Measurements from ENCODE around the gene SLC19A1.
"Not testable (repeated sequence)": the region's sequence is repeated elsewhere in the genome, so short reads cannot be mapped to it uniquely, and the experiment has no call there.

Gene SLC19A1

DNA sequence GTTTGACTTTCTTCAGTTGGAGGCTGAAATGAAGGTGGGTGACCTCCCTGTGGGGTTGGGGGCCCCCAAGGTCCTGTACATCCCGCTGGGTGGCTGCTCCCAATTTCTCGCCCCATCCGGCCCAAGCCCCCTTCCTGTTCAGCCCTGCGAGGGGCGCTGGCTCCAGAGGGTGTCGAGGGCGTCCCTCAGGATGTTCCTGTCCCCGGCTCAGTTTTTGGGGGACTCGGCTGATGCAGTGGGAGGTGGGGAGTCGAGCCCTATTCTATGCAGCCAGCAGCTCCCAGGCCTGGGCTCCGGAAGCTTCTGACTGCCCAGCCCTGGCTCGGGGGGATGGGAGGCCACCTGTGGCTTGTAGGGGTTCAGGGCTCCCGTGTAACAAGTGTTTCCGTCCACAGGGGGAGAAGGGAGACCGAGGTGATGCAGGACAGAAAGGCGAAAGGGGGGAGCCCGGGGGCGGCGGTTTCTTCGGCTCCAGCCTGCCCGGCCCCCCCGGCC, 38.2 kb downstream of the SLC19A1 start:
- no peak overlapping the region for H3K4me3 ChIP-seq (ENCODE audit: low read depth, low read length)
- H3K36me3 ChIP-seq (ENCODE audit: control insufficient read depth, insufficient read depth, low read length): no peaks in the 10 kb centered on the region
- H3K27me3 ChIP-seq (ENCODE audit: control insufficient read depth, insufficient read depth, low read length): no peaks in the 10 kb centered on the region
- no peak overlapping the region for H3K27ac ChIP-seq
- TF ChIP-seq, protein P1, sequence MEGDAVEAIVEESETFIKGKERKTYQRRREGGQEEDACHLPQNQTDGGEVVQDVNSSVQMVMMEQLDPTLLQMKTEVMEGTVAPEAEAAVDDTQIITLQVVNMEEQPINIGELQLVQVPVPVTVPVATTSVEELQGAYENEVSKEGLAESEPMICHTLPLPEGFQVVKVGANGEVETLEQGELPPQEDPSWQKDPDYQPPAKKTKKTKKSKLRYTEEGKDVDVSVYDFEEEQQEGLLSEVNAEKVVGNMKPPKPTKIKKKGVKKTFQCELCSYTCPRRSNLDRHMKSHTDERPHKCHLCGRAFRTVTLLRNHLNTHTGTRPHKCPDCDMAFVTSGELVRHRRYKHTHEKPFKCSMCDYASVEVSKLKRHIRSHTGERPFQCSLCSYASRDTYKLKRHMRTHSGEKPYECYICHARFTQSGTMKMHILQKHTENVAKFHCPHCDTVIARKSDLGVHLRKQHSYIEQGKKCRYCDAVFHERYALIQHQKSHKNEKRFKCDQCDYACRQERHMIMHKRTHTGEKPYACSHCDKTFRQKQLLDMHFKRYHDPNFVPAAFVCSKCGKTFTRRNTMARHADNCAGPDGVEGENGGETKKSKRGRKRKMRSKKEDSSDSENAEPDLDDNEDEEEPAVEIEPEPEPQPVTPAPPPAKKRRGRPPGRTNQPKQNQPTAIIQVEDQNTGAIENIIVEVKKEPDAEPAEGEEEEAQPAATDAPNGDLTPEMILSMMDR (IDR thresholded peaks at IDR 0.05): no peak
- H3K9me3 ChIP-seq (ENCODE audit: control insufficient read depth, low read length): no peaks in the 10 kb centered on the region
- H2AFZ ChIP-seq: no peak overlapping the region
- H3K4me2 ChIP-seq (ENCODE audit: low read length): no peak overlapping the region
- H3K4me1 ChIP-seq: no peaks in the 10 kb centered on the region
- no peaks in the 10 kb centered on the region for H3K79me2 ChIP-seq
- no peak overlapping the region for H3K9ac ChIP-seq

DNA sequence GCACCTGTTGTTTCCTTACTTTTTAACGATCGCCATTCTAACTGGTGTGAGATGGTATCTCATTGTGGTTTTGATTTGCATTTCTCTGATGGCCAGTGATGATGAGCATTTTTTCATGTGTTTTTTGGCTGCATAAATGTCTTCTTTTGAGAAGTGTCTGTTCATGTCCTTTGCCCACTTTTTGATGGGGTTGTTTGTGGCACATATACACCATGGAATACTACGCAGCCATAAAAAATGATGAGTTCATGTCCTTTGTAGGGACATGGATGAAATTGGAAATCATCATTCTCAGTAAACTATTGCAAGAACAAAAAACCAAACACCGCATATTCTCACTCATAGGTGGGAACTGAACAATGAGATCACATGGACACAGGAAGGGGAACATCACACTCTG, 39.0 kb downstream of the SLC19A1 start:
- not testable (repeated sequence) for H3K36me3 ChIP-seq (ENCODE audit: control insufficient read depth, insufficient read depth, low read length); H3K9me3 ChIP-seq (ENCODE audit: control insufficient read depth, low read length); H3K27ac ChIP-seq; H3K9ac ChIP-seq; H3K4me1 ChIP-seq; H2AFZ ChIP-seq; H3K79me2 ChIP-seq; H3K4me2 ChIP-seq (ENCODE audit: low read length); H3K4me3 ChIP-seq (ENCODE audit: low read depth, low read length); H3K27me3 ChIP-seq (ENCODE audit: control insufficient read depth, insufficient read depth, low read length)

DNA sequence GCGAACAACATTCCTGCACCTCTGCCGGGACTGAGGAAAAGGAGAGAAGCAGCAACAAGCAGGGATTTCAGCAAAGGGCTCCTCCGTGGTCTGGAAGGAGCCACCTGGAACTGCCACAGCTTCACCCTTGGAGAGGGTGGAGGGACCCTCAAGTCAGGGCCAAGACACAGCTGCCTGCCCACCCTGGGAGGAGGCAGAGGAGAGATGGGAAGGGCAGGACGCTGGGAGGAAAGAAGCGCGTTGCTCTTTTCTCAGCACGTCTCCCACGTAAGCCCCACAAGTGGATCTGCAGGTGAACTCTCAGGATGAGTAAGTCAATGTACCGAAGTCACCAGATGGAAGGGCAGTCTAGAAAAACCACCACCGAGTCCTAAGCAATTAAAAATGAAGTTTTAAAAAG, 39.6 kb downstream of the SLC19A1 start:
- H3K79me2 ChIP-seq: no peaks in the 10 kb centered on the region

DNA sequence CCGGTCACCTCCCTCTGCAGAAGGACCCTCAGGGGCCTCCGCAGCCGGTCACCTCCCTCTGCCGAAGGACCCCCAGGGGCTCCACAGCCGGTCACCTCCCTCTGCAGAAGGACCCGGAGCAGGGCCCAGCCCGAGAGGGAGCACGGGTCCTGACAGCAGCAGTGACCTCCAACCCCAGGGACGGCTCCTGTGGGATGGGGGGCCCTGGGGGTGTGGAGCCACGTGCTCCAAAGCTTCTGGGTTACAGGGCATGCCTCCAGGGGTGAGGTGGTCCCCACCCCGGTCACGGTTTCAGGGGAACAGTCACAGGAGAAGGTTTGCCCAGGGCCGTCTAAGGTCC, 40.3 kb downstream of the SLC19A1 start:
- no peaks in the 10 kb centered on the region for H3K79me2 ChIP-seq
- H3K4me1 ChIP-seq: no peaks in the 10 kb centered on the region
- no peak overlapping the region for H3K4me3 ChIP-seq (ENCODE audit: low read depth, low read length)
- TF ChIP-seq, protein P1 (IDR thresholded peaks at IDR 0.05): no peak
- no peak overlapping the region for H3K27ac ChIP-seq
- H3K4me2 ChIP-seq (ENCODE audit: low read length): no peak overlapping the region
- H2AFZ ChIP-seq: no peak overlapping the region
- no peak overlapping the region for H3K9ac ChIP-seq
- no peaks in the 10 kb centered on the region for H3K36me3 ChIP-seq (ENCODE audit: control insufficient read depth, insufficient read depth, low read length)
- no peaks in the 10 kb centered on the region for H3K27me3 ChIP-seq (ENCODE audit: control insufficient read depth, insufficient read depth, low read length)
- H3K9me3 ChIP-seq (ENCODE audit: control insufficient read depth, low read length): no peaks in the 10 kb centered on the region

More for the DNA sequence above, 39.6 kb downstream of the SLC19A1 start:
- no peaks in the 10 kb centered on the region for H3K9me3 ChIP-seq (ENCODE audit: control insufficient read depth, low read length)
- no peaks in the 10 kb centered on the region for H3K4me1 ChIP-seq
- H3K27me3 ChIP-seq (ENCODE audit: control insufficient read depth, insufficient read depth, low read length): no peaks in the 10 kb centered on the region
- TF ChIP-seq, protein P1 (IDR thresholded peaks at IDR 0.05): no peak
- H2AFZ ChIP-seq: no peak overlapping the region
- no peak overlapping the region for H3K4me3 ChIP-seq (ENCODE audit: low read depth, low read length)
- H3K27ac ChIP-seq: no peak overlapping the region
- no peaks in the 10 kb centered on the region for H3K36me3 ChIP-seq (ENCODE audit: control insufficient read depth, insufficient read depth, low read length)
- no peak overlapping the region for H3K4me2 ChIP-seq (ENCODE audit: low read length)
- H3K9ac ChIP-seq: no peak overlapping the region

DNA sequence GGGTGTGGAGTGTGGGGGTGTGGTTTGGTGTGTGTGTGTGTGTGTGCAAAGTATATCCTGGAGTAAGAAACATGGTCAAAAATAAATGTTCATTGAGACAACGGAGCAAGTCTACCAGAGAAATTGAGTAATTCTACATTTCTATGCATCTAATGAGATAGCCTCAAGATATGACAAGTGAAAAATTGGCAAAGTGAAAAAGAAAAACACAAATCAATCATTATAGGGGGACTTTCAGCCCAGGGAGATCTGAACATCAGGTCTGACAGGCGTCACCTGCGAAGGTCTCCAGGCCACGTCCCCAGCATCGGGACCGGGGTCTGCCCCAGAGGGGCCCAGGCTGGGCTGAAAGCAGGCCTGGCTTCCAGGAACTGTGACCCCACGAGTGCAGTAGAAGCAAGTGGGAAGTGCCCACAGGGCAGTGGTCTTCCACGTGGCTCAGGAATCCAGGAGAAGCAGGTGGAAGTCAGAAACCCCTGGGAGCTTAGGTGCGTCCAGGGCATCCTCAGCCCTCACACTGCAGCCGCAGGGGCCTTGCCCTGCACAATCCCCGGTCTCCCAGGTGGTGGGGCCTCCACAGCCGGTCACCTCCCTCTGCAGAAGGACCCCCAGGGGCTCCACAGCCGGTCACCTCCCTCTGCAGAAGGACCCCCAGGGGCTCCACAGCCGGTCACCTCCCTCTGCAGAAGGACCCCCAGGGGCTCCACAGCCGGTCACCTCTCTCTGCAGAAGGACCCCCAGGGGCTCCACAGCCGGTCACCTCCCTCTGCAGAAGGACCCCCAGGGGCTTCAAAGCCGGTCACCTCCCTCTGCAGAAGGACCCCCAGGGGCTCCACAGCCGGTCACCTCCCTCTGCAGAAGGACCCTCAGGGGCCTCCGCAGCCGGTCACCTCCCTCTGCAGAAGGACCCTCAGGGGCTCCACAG, 40.9 kb downstream of the SLC19A1 start:
- H3K4me3 ChIP-seq (ENCODE audit: low read depth, low read length); H3K9ac ChIP-seq; H3K4me1 ChIP-seq; H3K27me3 ChIP-seq (ENCODE audit: control insufficient read depth, insufficient read depth, low read length); H2AFZ ChIP-seq; H3K79me2 ChIP-seq; H3K4me2 ChIP-seq (ENCODE audit: low read length); H3K27ac ChIP-seq; H3K9me3 ChIP-seq (ENCODE audit: control insufficient read depth, low read length); H3K36me3 ChIP-seq (ENCODE audit: control insufficient read depth, insufficient read depth, low read length): not testable (repeated sequence)
